HL-60 (cell line): ENCODE results near the gene ELL2.

Source experiments
- DNase-seq, 2 experiments: peaks; one replicate each; pipeline ENCODE4 v3.0.0-alpha.2; 2010 to 2020; ENCODE audit warnings: low read depth in 1 of 2, low spot score in 1 of 2
- H3K27ac ChIP-seq: fragments of 250-450 bp; sonication (Bioruptor Pico); replicated peaks from 2 replicates; pipeline ENCODE4 v1.5.1; 2020; ENCODE audit warnings: mild to moderate bottlenecking, moderate library complexity
- H3K27me3 ChIP-seq: fragments of 250-450 bp; sonication (Bioruptor Pico); 2 replicates; pipeline ENCODE4 v1.5.1; 2021; ENCODE audit warnings: mild to moderate bottlenecking, moderate library complexity; ENCODE audit not compliant: insufficient read depth, poor library complexity, severe bottlenecking
- H3K4me3 ChIP-seq: replicated peaks from 2 replicates; pipeline ENCODE4 v1.5.1; 2011; ENCODE audit warnings: mild to moderate bottlenecking, control low read depth, low read length; ENCODE audit not compliant: insufficient read depth
- CTCF ChIP-seq: IDR thresholded peaks from one replicate; pipeline ENCODE4 v1.5.1; 2011; ENCODE audit warnings: low read length, control low read depth, inconsistent platforms; ENCODE audit not compliant: insufficient read depth
- GABPA ChIP-seq: IDR thresholded peaks from 2 replicates; pipeline ENCODE4 v1.6.1; 2012; ENCODE audit warnings: low read depth
- POLR2AphosphoS5 ChIP-seq: IDR thresholded peaks from 2 replicates; pipeline ENCODE4 v1.6.1; 2012; ENCODE audit warnings: low read depth
- REST ChIP-seq: IDR thresholded peaks from 2 replicates; pipeline ENCODE4 v1.6.1; 2012; ENCODE audit warnings: low read depth; ENCODE audit not compliant: insufficient replicate concordance
- SPI1 ChIP-seq: IDR thresholded peaks from 2 replicates; pipeline ENCODE4 v1.6.1; 2012; ENCODE audit warnings: low read depth, mild to moderate bottlenecking, borderline replicate concordance

The ELL2 gene

GRCh38 chr5:95993776-95994175 is 32.1 kb upstream of the ELL2 start:
- H3K4me3 ChIP-seq: no peak overlapping the region
- no peaks in the 10 kb centered on the region for H3K27me3 ChIP-seq
- no peak for DNase-seq
- TF ChIP-seq SPI1 (no peak), POLR2AphosphoS5 (no peak), GABPA (no peak), CTCF (no peak), REST (no peak)
- H3K27ac ChIP-seq: no peak overlapping the region

- no peak for DNase-seq
- TF ChIP-seq REST (no peak), GABPA (no peak), POLR2AphosphoS5 (no peak), CTCF (no peak), SPI1 (no peak)
- no peak overlapping the region for H3K27ac ChIP-seq
Measured at GRCh38 chr5:95993266-95993665, 31.6 kb upstream of the ELL2 start.

GRCh38 chr5:95989283-95990048 is 27.8 kb upstream of the ELL2 start:
- no peak for DNase-seq
- H3K27me3 ChIP-seq: no peaks in the 10 kb centered on the region
- no peak for TF ChIP-seq POLR2AphosphoS5
- TF ChIP-seq CTCF: no peak
- no peak for TF ChIP-seq SPI1
- no peak for TF ChIP-seq REST
- TF ChIP-seq GABPA: no peak
- H3K27ac ChIP-seq: no peak overlapping the region
- no peak overlapping the region for H3K4me3 ChIP-seq

More at GRCh38 chr5:95993266-95993665, 31.6 kb upstream of the ELL2 start:
- Histone ChIP-seq H3K27me3 (no peaks in the 10 kb centered on the region), H3K4me3 (no peak overlapping the region)
